ENCODE results near the gene CKM.
"Not testable (repeated sequence)": the region's sequence is repeated elsewhere in the genome, so short reads cannot be mapped to it uniquely, and the experiment has no call there.

CKM gene

DNA sequence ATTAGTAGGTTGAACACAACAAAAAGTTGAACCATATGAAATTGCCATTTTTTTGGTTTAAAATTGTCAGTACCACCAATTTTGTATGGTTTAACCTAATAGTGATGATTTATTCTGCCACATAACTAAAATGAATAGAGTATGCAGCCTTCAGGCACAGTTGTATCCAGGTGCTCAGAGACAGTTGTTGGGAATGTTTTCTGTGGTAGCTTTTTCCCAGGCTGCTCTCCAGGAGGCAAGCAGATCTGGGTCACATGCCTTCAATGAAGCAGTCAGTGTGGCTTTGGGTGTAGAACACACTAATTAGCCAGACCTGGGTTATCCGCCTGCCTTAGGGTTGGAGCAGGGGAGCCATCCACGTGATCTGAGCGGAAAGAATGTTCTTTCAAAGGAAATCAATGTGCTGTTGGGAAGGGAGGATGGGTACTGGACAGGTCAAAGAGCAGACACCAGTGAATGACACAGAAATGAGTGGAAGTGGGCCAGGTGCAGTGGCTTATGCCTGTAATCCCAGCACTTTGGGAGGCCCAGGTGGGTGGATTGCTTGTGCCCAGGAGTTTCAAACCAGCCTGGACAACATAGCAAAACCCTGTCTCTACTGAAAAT is 43.0 kb downstream of the CKM start:
- DNase-seq: no peak

DNA sequence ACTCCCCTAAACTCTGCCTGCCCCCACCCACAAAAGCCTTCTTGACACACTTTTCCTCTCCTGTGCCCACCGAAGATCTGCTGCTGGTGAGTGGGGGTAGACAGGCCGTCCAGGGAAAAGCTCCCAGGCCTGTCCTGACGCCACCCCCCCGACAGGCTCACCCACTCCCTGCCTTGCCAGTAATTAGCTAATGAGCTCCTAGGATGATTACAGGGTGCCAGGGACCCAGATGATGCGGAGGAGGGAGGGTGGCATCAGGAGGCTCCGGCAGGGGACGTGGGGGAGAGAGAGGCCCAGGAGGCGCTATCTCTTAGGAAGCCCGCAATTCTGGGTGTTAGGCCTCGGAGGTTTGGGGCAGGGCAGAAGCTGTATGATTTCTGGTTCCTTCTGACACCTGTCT is 44.6 kb downstream of the CKM start:
- DNase-seq: no peak

- DNase-seq: peak; percentile 20
Measured at GRCh38 chr19:45276284-45276687, 46.4 kb downstream of the CKM start.

DNA sequence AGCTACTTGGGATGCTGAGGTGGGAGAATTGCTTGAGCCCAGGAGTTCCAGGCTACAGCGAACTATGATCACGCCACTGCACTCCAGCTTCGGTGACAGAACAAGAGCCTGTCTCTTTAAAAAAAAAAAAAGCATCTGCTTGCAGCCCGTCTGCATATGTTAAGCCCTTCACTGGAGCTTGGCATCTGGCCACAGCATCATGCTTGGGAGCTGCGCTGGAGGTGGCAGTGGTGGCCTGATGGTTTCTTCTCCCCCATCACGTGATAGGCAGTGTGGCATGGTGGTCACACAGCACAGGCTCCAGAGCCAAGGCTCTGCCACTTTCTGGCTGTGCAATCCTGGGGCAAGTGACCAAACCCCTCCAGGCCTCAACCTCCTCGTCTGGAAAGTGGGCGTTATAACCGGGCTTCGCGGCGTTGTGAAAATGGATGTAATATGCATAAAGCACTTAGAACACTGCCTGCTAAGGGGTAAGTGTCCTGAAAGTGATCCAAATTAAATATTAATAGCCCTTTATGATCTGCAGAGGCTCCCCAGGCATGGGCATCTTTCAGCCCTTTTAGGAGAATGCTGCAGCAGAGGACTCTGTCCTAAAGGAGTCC is 47.2 kb downstream of the CKM start:
- peak; percentile 1 for DNase-seq

DNA sequence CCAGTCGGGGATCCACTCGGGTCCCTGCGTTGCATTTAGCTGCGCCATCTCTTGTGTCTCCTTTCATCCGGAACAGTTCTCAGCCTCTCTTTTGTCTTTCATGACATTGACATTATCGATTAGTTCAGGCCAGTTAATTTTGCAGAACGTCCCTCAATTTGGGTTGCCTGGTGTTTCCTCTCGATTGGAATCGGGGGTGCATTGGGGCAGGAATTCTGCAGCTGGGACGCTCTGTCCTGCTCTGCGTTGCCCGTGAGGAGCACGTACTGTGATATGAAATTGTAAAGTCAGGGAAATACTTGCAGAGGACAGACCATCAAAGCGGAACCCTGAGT is 49.2 kb downstream of the CKM start:
- DNase-seq: no peak

DNA sequence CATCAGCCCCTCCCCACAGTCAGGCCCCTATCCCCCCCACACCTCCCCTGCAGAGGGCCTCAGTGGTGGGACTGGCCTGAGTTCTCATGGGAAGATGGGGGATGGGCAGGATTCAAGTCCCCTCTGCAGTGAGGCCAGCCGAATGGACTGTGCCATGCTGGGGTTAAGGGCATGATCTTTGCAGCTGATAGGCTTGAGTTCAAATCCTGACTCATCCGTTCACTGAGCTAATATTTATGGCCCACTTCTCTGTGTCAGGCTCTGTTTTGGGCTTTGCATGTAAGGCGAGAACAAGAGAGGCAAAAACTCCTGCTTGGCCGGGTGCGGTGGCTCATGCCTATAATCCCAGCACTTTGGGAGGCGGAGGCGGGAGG is 51.0 kb downstream of the CKM start:
- DNase-seq: no peak

- no peak for DNase-seq
Measured at GRCh38 chr19:45271098-45271734, 51.5 kb downstream of the CKM start.

- DNase-seq: not testable (repeated sequence)
Measured at GRCh38 chr19:45269939-45270338, 52.7 kb downstream of the CKM start.

DNA sequence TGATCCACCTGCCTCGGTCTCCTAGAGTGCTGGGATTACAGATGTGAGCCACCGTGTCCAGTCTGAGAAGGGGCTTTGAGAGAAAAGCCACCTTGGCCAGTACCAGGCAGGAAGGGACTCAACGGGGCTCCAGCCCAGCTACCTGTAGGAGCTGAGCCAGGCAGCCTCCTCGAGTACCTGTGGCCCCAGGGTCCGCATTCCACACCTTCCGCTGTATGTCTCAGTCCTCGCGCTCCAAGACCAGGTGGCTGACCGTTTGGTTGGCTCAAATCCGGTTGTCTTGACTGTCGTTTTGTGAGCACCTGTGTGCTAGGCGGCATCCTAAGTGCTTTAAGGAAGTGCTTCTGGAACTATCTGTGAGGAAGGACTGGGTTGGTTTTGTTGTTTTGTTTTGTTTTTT is 55.4 kb downstream of the CKM start:
- DNase-seq: no peak

DNA sequence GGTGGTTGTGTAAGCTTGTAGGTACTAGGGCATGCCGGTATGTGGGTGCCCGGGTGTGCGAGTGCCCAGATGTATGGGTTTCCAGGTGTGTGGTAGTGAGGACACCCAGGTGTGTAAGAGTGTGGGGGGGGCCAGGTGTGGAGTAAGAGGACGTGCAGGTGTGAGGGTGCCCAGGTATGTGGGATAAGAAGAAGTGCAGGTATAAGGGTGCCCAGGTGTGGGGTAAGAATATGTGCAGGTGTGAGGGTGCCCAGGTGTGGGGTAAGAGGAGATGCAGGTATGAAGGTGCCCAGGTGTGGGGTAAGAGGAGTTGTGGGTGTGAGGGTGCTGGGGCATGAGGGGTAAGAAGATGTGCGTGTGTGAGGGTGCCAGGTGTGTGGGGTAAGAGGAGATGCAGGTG is 57.3 kb downstream of the CKM start:
- no peak for DNase-seq

- DNase-seq: no peak
Measured at GRCh38 chr19:45264781-45265317, 57.8 kb downstream of the CKM start.

GRCh38 chr19:45263013-45263412 is 59.7 kb downstream of the CKM start:
- DNase-seq: no peak

- no peak for DNase-seq
Measured at GRCh38 chr19:45262570-45262969, 60.1 kb downstream of the CKM start.

DNA sequence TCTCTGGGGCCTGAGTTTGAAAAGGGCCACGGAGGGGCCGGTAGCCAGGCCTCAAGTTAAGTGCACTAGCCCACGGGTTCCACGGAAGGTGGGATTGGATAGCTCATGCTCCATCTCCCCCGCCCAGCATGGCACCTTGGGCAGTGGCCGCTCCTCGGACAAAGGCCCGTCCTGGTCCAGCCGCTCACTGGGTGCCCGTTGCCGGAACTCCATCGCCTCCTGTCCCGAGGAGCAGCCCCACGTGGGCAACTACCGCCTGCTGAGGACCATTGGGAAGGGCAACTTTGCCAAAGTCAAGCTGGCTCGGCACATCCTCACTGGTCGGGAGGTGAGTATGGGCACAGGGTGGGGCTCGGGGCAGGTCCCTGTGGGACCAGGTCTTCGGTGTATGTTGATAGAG is 63.8 kb downstream of the CKM start:
- DNase-seq: no peak

- DNase-seq: no peak
Measured at GRCh38 chr19:45256836-45257235, 65.8 kb downstream of the CKM start.

Measured in NCI-H1092 treated with DMSO at 0.1 percent for 48 hours (cell line).